Measurements from ENCODE around the gene MIF. TPM values are rescaled to one million over a fixed set of nuclear protein-coding genes. Genes with fewer than 3 reads are reported as not detected.

MIF gene
- total RNA-seq, 6 experiments from 2014 or later = 79.4 to 561 (median 307) TPM

- no peak for TF ChIP-seq POLR2A (IDR thresholded peaks at IDR 0.05)
- TF ChIP-seq, protein P1, sequence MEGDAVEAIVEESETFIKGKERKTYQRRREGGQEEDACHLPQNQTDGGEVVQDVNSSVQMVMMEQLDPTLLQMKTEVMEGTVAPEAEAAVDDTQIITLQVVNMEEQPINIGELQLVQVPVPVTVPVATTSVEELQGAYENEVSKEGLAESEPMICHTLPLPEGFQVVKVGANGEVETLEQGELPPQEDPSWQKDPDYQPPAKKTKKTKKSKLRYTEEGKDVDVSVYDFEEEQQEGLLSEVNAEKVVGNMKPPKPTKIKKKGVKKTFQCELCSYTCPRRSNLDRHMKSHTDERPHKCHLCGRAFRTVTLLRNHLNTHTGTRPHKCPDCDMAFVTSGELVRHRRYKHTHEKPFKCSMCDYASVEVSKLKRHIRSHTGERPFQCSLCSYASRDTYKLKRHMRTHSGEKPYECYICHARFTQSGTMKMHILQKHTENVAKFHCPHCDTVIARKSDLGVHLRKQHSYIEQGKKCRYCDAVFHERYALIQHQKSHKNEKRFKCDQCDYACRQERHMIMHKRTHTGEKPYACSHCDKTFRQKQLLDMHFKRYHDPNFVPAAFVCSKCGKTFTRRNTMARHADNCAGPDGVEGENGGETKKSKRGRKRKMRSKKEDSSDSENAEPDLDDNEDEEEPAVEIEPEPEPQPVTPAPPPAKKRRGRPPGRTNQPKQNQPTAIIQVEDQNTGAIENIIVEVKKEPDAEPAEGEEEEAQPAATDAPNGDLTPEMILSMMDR (IDR thresholded peaks at IDR 0.05) = no peak
- intact Hi-C loops (cut with DNase I) = loop anchor here (5.0 kb wide), 2 partner anchors 70 to 80 kb away; partner anchors contain the start of gene CHCHD10 (in 1 of the 2)
- DNase-seq (no peak), ATAC-seq (no peak)
- Histone ChIP-seq H3K4me3 (no peak overlapping the region), H3K27ac (no peak overlapping the region), H3K36me3 (no peaks in the 10 kb centered on the region), H3K27me3 (no peaks in the 10 kb centered on the region), H3K9me3 (no peaks in the 10 kb centered on the region), H3K4me1 (peaks cover 0 to 11% (median 0%) of the 10 kb centered on the region in 4 donors)
- 85% methylated on average over 13 of the region's 18 CpGs for WGBS (ENCODE audit: insufficient coverage, low coverage, low lambda C conversion rate, missing lambda C conversion rate)
Measured at GRCh38 chr22:23847310-23847920, 46.8 kb upstream of the MIF start.

GRCh38 chr22:23847991-23848864, 46.0 kb upstream of the MIF start:
- H3K4me3 ChIP-seq = no peak overlapping the region
- no peak overlapping the region for H3K27ac ChIP-seq
- H3K4me1 ChIP-seq = peaks cover 0 to 11% (median 0%) of the 10 kb centered on the region in 4 donors
- H3K27me3 ChIP-seq = no peaks in the 10 kb centered on the region
- TF ChIP-seq, protein P1 (IDR thresholded peaks at IDR 0.05) = no peak
- no peak for TF ChIP-seq POLR2A (IDR thresholded peaks at IDR 0.05)
- no peaks in the 10 kb centered on the region for H3K9me3 ChIP-seq
- 71% methylated on average over 13 of the region's 24 CpGs for WGBS (ENCODE audit: insufficient coverage, low coverage, low lambda C conversion rate, missing lambda C conversion rate)
- H3K36me3 ChIP-seq = no peaks in the 10 kb centered on the region
- ATAC-seq (no peak), DNase-seq (no peak)
- intact Hi-C loops (cut with DNase I) = loop anchor here (5.0 kb wide), 2 partner anchors 71 to 81 kb away; partner anchors contain the start of gene CHCHD10 (in 1 of the 2)

DNA sequence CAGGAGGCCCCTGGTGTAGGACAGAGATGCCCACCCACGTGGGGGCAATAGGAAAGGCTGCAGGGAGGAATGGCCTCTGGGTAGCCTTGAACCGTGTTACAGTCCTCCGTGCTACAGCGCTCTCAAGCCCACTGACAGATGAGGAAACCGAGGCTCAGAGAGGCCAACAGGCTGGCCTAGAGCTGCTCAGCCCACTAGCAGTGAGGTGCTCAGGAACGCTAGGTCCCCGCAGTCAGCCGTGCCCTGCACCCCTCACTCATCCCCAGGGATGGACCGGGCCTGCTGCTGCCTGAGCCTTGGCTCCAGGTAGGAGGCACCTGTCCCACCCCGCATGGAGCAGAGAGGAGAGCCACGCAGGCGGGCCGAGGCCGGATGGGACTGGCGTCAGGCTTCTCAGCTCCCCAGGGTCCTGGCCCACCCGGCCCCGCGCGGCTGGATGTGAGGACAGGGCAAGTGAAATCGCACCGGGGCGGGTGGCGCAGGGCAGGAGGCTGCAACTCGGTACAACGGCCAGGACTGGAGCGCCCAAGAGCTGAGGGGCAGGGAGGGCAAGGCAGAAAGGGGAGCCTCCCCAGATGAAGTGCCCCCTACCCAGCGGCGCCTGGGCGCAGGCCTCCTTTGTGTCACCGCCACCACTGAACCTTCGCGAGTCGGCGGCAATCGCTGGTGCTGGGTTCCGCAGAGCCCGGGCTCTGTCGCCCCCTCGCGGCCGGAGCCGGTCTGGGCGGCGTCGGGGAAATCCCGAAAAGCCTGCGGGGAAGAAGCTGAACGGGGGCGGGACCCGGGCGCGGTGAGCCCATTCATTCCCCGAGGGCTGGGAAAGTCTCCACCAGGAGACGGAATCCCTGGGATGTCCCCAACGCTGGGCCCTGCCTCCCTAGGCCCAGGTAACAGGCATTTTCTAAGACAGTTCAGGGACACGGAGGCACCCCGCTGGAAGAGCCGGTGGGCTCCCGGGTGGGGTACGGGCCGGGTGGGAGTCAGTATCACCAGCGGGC, 44.9 kb upstream of the MIF start:
- TF ChIP-seq POLR2A (IDR thresholded peaks at IDR 0.05) = no peak
- TF ChIP-seq, protein P1 (IDR thresholded peaks at IDR 0.05) = peak in 3 of 4 donors; percentile 98 to 99 (median 98)
- intact Hi-C loops (cut with DNase I) = loop anchor here (5.0 kb wide), 2 partner anchors 72 to 82 kb away; partner anchors contain the start of gene CHCHD10 (in 1 of the 2)
- Histone ChIP-seq H3K4me3 (peak overlapping the region; percentile 29 to 41 (median 32)), H3K9me3 (no peaks in the 10 kb centered on the region), H3K27me3 (no peaks in the 10 kb centered on the region), H3K4me1 (peaks cover 0 to 11% (median 0%) of the 10 kb centered on the region in 4 donors), H3K36me3 (no peaks in the 10 kb centered on the region), H3K27ac (no peak overlapping the region)
- ATAC-seq (peak; percentile 86 to 95 (median 91)), DNase-seq (peak; percentile 84 to 86 (median 85))
- WGBS (ENCODE audit: insufficient coverage, low coverage, low lambda C conversion rate, missing lambda C conversion rate) = 4% methylated on average over 20 of the region's 62 CpGs

- no peaks in the 10 kb centered on the region for H3K9me3 ChIP-seq
- intact Hi-C loops (cut with DNase I) = no loop called here
- peaks cover 0 to 11% (median 0%) of the 10 kb centered on the region in 4 donors for H3K4me1 ChIP-seq
- peak overlapping the region; percentile 29 to 41 (median 32) for H3K4me3 ChIP-seq
- 25% methylated on average over 10 of the region's 16 CpGs for WGBS (ENCODE audit: insufficient coverage, low coverage, low lambda C conversion rate, missing lambda C conversion rate)
- ATAC-seq = peak; percentile 72 to 84 (median 80)
- no peak overlapping the region for H3K27ac ChIP-seq
- no peaks in the 10 kb centered on the region for H3K36me3 ChIP-seq
- no peaks in the 10 kb centered on the region for H3K27me3 ChIP-seq
- peak; percentile 71 to 75 (median 74) for DNase-seq
- TF ChIP-seq, protein P1 (IDR thresholded peaks at IDR 0.05) = no peak
- no peak for TF ChIP-seq POLR2A (IDR thresholded peaks at IDR 0.05)
Measured at GRCh38 chr22:23850136-23850611, 44.0 kb upstream of the MIF start.

Data from right lobe of liver (tissue), 6 donors.